Activated naive CD8-positive, alpha-beta T cell treated with anti-CD3 and anti-CD28 coated beads for 36 hours (primary cell): ENCODE measurements around the gene KCNH8. TPM values are rescaled to one million over a fixed set of nuclear protein-coding genes. Genes with fewer than 3 reads are reported as not detected.

ENCODE experiments used
- DNase-seq: peaks from one replicate; pipeline ENCODE4 v3.0.0; 2021
- H3K27ac Mint-ChIP-seq: one replicate; pipeline ENCODE4 v1.8.0; 2022; ENCODE audit warnings: mild to moderate bottlenecking, moderate library complexity, mixed read lengths
- H3K27me3 Mint-ChIP-seq: one replicate; pipeline ENCODE4 v1.8.0; 2022; ENCODE audit warnings: mild to moderate bottlenecking, mixed read lengths
- H3K36me3 Mint-ChIP-seq: one replicate; pipeline ENCODE4 v1.8.0; 2021; ENCODE audit warnings: mild to moderate bottlenecking, mixed read lengths
- H3K4me1 Mint-ChIP-seq: one replicate; pipeline ENCODE4 v1.8.0; 2021; ENCODE audit warnings: mixed read lengths
- H3K4me3 Mint-ChIP-seq: one replicate; pipeline ENCODE4 v1.8.0; 2022; ENCODE audit warnings: mild to moderate bottlenecking, moderate library complexity, mixed read lengths
- H3K9me3 Mint-ChIP-seq: one replicate; pipeline ENCODE4 v1.8.0; 2022; ENCODE audit warnings: mixed read lengths
- total RNA-seq, 2 experiments: library from RNA; stranded (reverse); gene quantifications; one replicate each; pipeline ENCODE4 v1.2.3, GENCODE V29; 2021

Gene KCNH8
- total RNA-seq, 2 experiments from 2014 or later: 0.04 TPM; not detected in 1

GRCh38 chr3:19151171-19151570 lies 2.9 kb downstream of the KCNH8 start:
- no peak overlapping the region for H3K27ac Mint-ChIP-seq
- no peaks in the 10 kb centered on the region for H3K9me3 Mint-ChIP-seq
- H3K36me3 Mint-ChIP-seq: no peaks in the 10 kb centered on the region
- peaks cover 9% of the 10 kb centered on the region for H3K4me1 Mint-ChIP-seq
- no peak for DNase-seq
- peaks cover 45% of the 10 kb centered on the region for H3K27me3 Mint-ChIP-seq
- no peak overlapping the region for H3K4me3 Mint-ChIP-seq

DNA sequence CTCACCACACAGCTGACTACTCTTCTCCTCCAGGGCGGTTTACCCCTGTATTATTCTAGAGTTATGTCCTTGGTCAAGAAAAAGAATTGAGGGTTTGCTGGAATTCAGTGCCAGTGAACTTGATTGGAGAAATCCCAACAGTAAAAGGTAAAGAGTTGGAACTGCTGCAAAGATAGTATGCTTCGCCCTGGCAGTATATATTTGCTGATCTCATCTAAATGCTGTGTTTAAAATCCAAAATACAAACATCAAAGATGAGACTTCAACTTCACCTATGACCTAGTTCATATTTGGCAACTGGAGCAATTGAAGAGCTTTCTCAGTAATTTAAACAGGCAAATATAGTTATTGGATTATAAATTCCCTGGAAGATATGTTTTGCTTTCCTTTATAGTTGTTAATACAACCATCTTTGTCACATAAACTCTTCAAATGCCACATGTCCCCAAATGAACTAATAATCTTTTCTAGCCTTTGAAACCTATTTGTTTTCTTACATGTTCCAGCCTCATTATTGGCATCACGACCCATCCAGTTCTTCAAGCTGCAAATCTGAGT lies 6.5 kb downstream of the KCNH8 start:
- Mint-ChIP-seq H3K4me1 (no peaks in the 10 kb centered on the region), H3K36me3 (no peaks in the 10 kb centered on the region), H3K4me3 (no peak overlapping the region), H3K9me3 (no peaks in the 10 kb centered on the region), H3K27ac (no peak overlapping the region), H3K27me3 (peaks cover 27% of the 10 kb centered on the region)
- no peak for DNase-seq

- Mint-ChIP-seq H3K4me1 (no peaks in the 10 kb centered on the region), H3K9me3 (no peaks in the 10 kb centered on the region), H3K36me3 (no peaks in the 10 kb centered on the region), H3K27ac (no peak overlapping the region), H3K27me3 (peaks cover 22% of the 10 kb centered on the region), H3K4me3 (no peak overlapping the region)
- DNase-seq: no peak
These were observed 7.1 kb downstream of the KCNH8 start for GRCh38 chr3:19155375-19155774.

GRCh38 chr3:19159966-19160635 lies 11.8 kb downstream of the KCNH8 start:
- Mint-ChIP-seq H3K4me1 (no peaks in the 10 kb centered on the region), H3K27ac (no peak overlapping the region), H3K4me3 (no peak overlapping the region), H3K36me3 (no peaks in the 10 kb centered on the region), H3K9me3 (no peaks in the 10 kb centered on the region), H3K27me3 (peaks cover 25% of the 10 kb centered on the region)
- DNase-seq: no peak

- Mint-ChIP-seq H3K4me3 (no peak overlapping the region), H3K9me3 (no peaks in the 10 kb centered on the region), H3K4me1 (no peaks in the 10 kb centered on the region), H3K36me3 (no peaks in the 10 kb centered on the region), H3K27ac (no peak overlapping the region), H3K27me3 (peaks cover 14% of the 10 kb centered on the region)
- no peak for DNase-seq
These were observed 17.3 kb downstream of the KCNH8 start for GRCh38 chr3:19165654-19166053.

DNA sequence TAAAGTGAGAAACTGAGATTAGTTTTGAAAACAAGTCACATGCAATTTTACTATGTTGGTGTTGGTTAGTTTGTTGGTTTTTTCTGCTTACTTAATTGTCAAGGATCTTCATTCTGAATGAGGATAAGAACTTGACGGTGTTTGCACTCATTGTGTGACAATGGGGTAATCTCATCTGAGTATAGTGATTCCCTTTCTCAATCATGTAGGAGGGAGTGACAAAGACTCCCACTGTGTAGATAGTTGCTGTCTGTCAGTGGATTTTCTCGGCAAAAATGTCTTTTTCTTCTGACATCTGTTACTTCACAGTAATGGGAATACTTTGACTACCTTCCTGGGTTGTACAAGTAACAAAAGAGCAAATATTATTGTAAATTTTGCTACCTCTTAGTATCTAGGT lies 23.5 kb downstream of the KCNH8 start:
- DNase-seq: no peak

GRCh38 chr3:19173945-19174344 lies 25.6 kb downstream of the KCNH8 start:
- Mint-ChIP-seq H3K27ac (no peak overlapping the region), H3K9me3 (no peaks in the 10 kb centered on the region), H3K27me3 (no peaks in the 10 kb centered on the region), H3K4me3 (no peak overlapping the region), H3K36me3 (no peaks in the 10 kb centered on the region), H3K4me1 (no peaks in the 10 kb centered on the region)
- DNase-seq: no peak

More for the DNA sequence above, 23.5 kb downstream of the KCNH8 start:
- Mint-ChIP-seq H3K27ac (no peak overlapping the region), H3K4me3 (no peak overlapping the region), H3K9me3 (no peaks in the 10 kb centered on the region), H3K36me3 (no peaks in the 10 kb centered on the region), H3K4me1 (no peaks in the 10 kb centered on the region), H3K27me3 (peaks cover 3% of the 10 kb centered on the region)

DNA sequence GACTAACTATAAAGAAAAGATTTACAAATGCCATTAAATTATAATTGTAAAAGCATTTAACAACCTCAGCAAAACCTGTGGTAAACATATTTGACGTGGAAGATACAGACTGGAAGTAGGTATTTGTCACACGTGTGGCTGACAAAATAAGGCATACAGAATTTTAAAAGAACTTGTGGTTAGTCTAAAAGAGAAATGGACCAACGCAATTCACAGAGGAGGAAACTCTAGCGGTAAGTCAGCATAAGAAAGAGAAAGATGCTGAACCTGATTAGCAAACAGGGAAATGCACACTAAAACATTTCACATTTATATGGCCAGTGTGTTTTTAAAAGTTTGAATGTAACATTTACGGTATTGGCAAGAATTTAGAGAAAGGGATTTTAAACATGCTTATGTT lies 35.3 kb downstream of the KCNH8 start:
- Mint-ChIP-seq H3K27me3 (peaks cover 6% of the 10 kb centered on the region), H3K4me3 (no peak overlapping the region), H3K36me3 (no peaks in the 10 kb centered on the region), H3K9me3 (no peaks in the 10 kb centered on the region), H3K27ac (no peak overlapping the region), H3K4me1 (no peaks in the 10 kb centered on the region)
- DNase-seq: no peak

DNA sequence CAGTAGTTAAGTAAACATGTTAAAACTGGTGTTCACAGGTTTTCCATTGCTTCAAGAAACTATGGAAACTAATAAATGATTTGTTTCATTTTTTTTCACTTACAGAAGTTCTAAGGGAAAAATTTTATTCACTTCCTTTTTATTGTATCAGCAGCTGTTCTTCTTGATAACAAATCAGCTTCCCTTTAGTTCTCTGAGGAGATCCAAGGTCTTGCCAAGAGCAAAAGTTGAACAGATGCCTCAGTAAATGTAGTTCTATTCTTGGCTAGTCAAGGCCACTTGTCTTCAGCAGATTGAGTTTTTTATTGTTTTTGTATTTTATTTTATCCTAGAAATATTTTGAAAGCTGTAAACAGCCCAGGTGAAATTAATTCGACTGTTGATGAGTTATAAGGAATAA lies 41.8 kb downstream of the KCNH8 start:
- H3K27ac Mint-ChIP-seq: no peak overlapping the region
- H3K36me3 Mint-ChIP-seq: no peaks in the 10 kb centered on the region
- H3K4me3 Mint-ChIP-seq: no peak overlapping the region
- no peaks in the 10 kb centered on the region for H3K4me1 Mint-ChIP-seq
- H3K27me3 Mint-ChIP-seq: peaks cover 4% of the 10 kb centered on the region
- H3K9me3 Mint-ChIP-seq: no peaks in the 10 kb centered on the region
- no peak for DNase-seq

- H3K27ac Mint-ChIP-seq: no peak overlapping the region
- no peaks in the 10 kb centered on the region for H3K36me3 Mint-ChIP-seq
- H3K9me3 Mint-ChIP-seq: no peaks in the 10 kb centered on the region
- H3K27me3 Mint-ChIP-seq: peaks cover 4% of the 10 kb centered on the region
- DNase-seq: no peak
- H3K4me1 Mint-ChIP-seq: no peaks in the 10 kb centered on the region
- H3K4me3 Mint-ChIP-seq: no peak overlapping the region
These were observed 42.3 kb downstream of the KCNH8 start for GRCh38 chr3:19190602-19191001.

GRCh38 chr3:19199131-19199530 lies 50.8 kb downstream of the KCNH8 start:
- Mint-ChIP-seq H3K36me3 (no peaks in the 10 kb centered on the region), H3K27ac (no peak overlapping the region), H3K9me3 (no peaks in the 10 kb centered on the region), H3K27me3 (no peaks in the 10 kb centered on the region), H3K4me3 (no peak overlapping the region), H3K4me1 (no peaks in the 10 kb centered on the region)
- no peak for DNase-seq

GRCh38 chr3:19202303-19202702 lies 54.0 kb downstream of the KCNH8 start:
- Mint-ChIP-seq H3K4me3 (no peak overlapping the region), H3K9me3 (no peaks in the 10 kb centered on the region), H3K27ac (no peak overlapping the region), H3K27me3 (no peaks in the 10 kb centered on the region), H3K4me1 (no peaks in the 10 kb centered on the region), H3K36me3 (no peaks in the 10 kb centered on the region)
- DNase-seq: no peak

- Mint-ChIP-seq H3K27me3 (no peaks in the 10 kb centered on the region), H3K27ac (no peak overlapping the region), H3K36me3 (no peaks in the 10 kb centered on the region), H3K4me3 (no peak overlapping the region), H3K9me3 (no peaks in the 10 kb centered on the region), H3K4me1 (no peaks in the 10 kb centered on the region)
- no peak for DNase-seq
These were observed 54.4 kb downstream of the KCNH8 start for GRCh38 chr3:19202754-19203153.

GRCh38 chr3:19206540-19206939 lies 58.2 kb downstream of the KCNH8 start:
- H3K4me1 Mint-ChIP-seq: no peaks in the 10 kb centered on the region
- H3K27me3 Mint-ChIP-seq: no peaks in the 10 kb centered on the region
- no peaks in the 10 kb centered on the region for H3K9me3 Mint-ChIP-seq
- H3K4me3 Mint-ChIP-seq: no peak overlapping the region
- H3K36me3 Mint-ChIP-seq: no peaks in the 10 kb centered on the region
- no peak for DNase-seq
- no peak overlapping the region for H3K27ac Mint-ChIP-seq

GRCh38 chr3:19213603-19214220 lies 65.4 kb downstream of the KCNH8 start:
- H3K4me1 Mint-ChIP-seq: no peaks in the 10 kb centered on the region
- H3K27me3 Mint-ChIP-seq: no peaks in the 10 kb centered on the region
- no peaks in the 10 kb centered on the region for H3K9me3 Mint-ChIP-seq
- DNase-seq: no peak
- H3K27ac Mint-ChIP-seq: no peak overlapping the region
- H3K36me3 Mint-ChIP-seq: no peaks in the 10 kb centered on the region
- H3K4me3 Mint-ChIP-seq: no peak overlapping the region

DNA sequence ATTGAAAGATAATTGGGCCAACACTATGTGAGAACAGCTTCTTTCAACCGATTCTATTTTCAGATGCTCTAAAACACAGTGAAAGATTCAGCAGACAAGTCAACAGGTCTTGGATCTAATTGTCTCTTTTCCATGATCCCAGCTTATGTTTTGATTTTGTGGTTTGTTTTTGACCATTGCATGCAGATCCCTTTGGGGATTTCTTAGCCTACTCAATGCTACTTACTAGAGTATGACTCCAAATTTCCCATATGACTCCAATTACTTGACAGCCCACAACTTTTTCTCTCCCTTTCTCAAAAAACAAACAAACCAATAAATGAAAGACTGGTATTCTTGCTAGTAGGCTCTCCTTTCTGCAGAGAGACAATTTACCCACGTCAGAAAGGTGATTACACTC lies 67.1 kb downstream of the KCNH8 start:
- Mint-ChIP-seq H3K27ac (no peak overlapping the region), H3K36me3 (no peaks in the 10 kb centered on the region), H3K9me3 (no peaks in the 10 kb centered on the region), H3K4me1 (no peaks in the 10 kb centered on the region), H3K4me3 (no peak overlapping the region), H3K27me3 (no peaks in the 10 kb centered on the region)
- no peak for DNase-seq
